ENCODE results near the gene SCYGR6. TPM values are rescaled to one million over a fixed set of nuclear protein-coding genes. Genes with fewer than 3 reads are reported as not detected.

The SCYGR6 gene
- total and polyA plus RNA-seq, 4 experiments from 2014 or later, result not detected

DNA sequence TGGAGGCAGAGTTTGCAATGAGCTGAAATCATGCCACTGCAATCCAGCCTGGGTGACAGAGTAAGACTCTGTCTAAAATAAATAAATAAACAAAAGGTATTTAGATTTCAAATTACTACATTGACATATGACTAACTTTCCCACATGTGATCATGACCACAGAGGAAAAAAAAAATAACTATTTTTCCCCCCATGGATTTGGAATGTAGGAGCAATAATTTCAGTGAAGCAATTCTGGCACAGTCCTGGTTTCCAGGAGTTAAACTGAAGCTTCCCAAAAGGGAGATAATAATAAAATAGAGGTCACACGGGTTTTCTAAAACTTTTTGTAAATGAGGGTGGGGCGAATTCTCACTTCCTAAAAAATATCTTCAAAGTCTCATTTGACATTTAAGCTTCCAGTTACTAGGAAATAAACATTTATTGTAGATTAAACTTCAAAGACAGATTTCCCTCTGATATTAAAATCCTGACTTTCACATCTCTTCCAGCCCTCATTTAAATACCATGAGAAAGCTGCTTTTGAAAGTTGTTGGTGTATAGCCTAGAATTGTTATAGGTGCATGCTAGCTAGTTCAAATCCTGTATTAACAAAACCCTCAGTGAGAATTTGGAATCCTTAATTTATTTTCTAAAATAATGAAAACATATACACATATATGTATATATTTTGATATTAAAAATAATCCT is 27.4 kb downstream of the SCYGR6 start:
- CTCF ChIA-PET (ENCODE audit: partially characterized antibody), result no interaction called here
- H3K9me3 ChIP-seq (ENCODE audit: control insufficient read depth in 1 of 2, low read length in 2 of 2), result no peaks in the 10 kb centered on the region

DNA sequence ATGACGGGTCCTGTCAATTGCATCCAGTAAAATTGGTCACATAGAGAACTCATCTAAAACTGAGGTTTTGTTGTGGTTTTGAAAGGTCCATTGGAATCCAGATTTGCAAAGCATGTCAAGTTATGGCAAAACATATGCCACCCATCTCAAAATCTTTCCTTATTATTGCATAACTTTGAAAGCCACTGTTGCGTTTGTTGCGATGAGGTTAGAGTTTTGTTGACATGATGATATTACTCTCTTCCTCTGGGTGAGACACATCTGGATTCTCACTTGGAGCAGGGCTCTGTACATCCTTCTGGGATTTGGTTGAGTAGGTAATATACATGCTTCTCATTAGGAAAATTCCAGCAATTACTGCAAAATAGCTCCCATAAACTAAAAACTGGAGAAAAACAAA is 37.4 kb downstream of the SCYGR6 start:
- Mint-ChIP-seq H3K36me3 (no peaks in the 10 kb centered on the region), H3K4me3 (no peak overlapping the region), H3K27ac (no peak overlapping the region), H3K4me1 (no peaks in the 10 kb centered on the region), H3K9me3 (peaks cover 0 to 2% (median 0%) of the 10 kb centered on the region in 8 donors), H3K27me3 (peaks cover 12 to 23% of the 10 kb centered on the region in 2 donors)
- CTCF ChIA-PET (ENCODE audit: partially characterized antibody), result no interaction called here
- H3K27ac ChIP-seq (ENCODE audit: low read depth, low read length), result no peak overlapping the region
- H3K4me1 ChIP-seq (ENCODE audit: insufficient read depth, low read length), result no peaks in the 10 kb centered on the region
- H3K4me3 ChIP-seq (ENCODE audit: low read length in 2 of 2), result no peak overlapping the region
- H3K27me3 ChIP-seq (ENCODE audit: insufficient read depth, low read length), result no peaks in the 10 kb centered on the region
- POLR2A ChIA-PET (ENCODE audit: partially characterized antibody), result no interaction called here
- intact Hi-C loops (cut with micrococcal nuclease), result no loop called here
- no peaks in the 10 kb centered on the region for H3K36me3 ChIP-seq (ENCODE audit: insufficient read depth, low read length)
- no peak for DNase-seq
- H3K9me3 ChIP-seq (ENCODE audit: control insufficient read depth in 1 of 2, low read length in 2 of 2), result no peaks in the 10 kb centered on the region

More for the DNA sequence above, 27.4 kb downstream of the SCYGR6 start:
- no peaks in the 10 kb centered on the region for H3K36me3 ChIP-seq (ENCODE audit: insufficient read depth, low read length)
- H3K27me3 ChIP-seq (ENCODE audit: insufficient read depth, low read length), result no peaks in the 10 kb centered on the region
- H3K27ac ChIP-seq (ENCODE audit: low read depth, low read length), result no peak overlapping the region
- no peak overlapping the region for H3K4me3 ChIP-seq (ENCODE audit: low read length in 2 of 2)
- Mint-ChIP-seq H3K27me3 (peaks cover 9 to 14% of the 10 kb centered on the region in 2 donors), H3K9me3 (no peaks in the 10 kb centered on the region), H3K36me3 (no peaks in the 10 kb centered on the region), H3K4me1 (no peaks in the 10 kb centered on the region), H3K27ac (no peak overlapping the region), H3K4me3 (no peak overlapping the region)
- intact Hi-C loops (cut with micrococcal nuclease), result no loop called here
- POLR2A ChIA-PET (ENCODE audit: partially characterized antibody), result no interaction called here
- no peak for DNase-seq
- no peaks in the 10 kb centered on the region for H3K4me1 ChIP-seq (ENCODE audit: insufficient read depth, low read length)

DNA sequence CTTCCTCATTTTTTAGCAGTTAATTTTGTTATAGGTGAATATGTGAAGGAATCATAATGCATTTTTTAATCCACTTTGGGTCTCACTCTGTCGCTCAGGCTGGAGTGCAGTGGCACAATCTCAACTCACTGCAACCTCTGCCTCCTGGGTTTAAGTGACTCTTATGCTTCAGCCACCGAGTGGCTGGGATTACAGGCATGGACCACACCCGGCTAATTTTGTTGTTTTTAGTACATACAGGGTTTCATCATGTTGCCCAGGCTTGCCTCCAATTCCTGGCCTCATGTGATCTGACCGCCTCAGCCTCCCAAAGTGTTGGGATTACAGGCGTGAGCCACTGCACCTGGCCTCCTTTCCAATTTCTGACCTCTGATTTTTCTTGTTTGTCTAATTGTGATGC is 40.3 kb downstream of the SCYGR6 start:
- H3K27me3 Mint-ChIP-seq, result peaks cover 5 to 13% of the 10 kb centered on the region in 2 donors
- no peak overlapping the region for H3K27ac Mint-ChIP-seq
- Histone ChIP-seq H3K4me3 (ENCODE audit: low read length in 2 of 2) (no peak overlapping the region), H3K4me1 (ENCODE audit: insufficient read depth, low read length) (no peaks in the 10 kb centered on the region), H3K36me3 (ENCODE audit: insufficient read depth, low read length) (no peaks in the 10 kb centered on the region), H3K27ac (ENCODE audit: low read depth, low read length) (no peak overlapping the region), H3K27me3 (ENCODE audit: insufficient read depth, low read length) (no peaks in the 10 kb centered on the region), H3K9me3 (ENCODE audit: control insufficient read depth in 1 of 2, low read length in 2 of 2) (no peaks in the 10 kb centered on the region)
- no peaks in the 10 kb centered on the region for H3K36me3 Mint-ChIP-seq
- no peak overlapping the region for H3K4me3 Mint-ChIP-seq
- POLR2A ChIA-PET (ENCODE audit: partially characterized antibody), result no interaction called here
- H3K9me3 Mint-ChIP-seq, result no peaks in the 10 kb centered on the region
- CTCF ChIA-PET (ENCODE audit: partially characterized antibody), result no interaction called here
- no peak for DNase-seq
- intact Hi-C loops (cut with micrococcal nuclease), result no loop called here
- no peaks in the 10 kb centered on the region for H3K4me1 Mint-ChIP-seq

DNA sequence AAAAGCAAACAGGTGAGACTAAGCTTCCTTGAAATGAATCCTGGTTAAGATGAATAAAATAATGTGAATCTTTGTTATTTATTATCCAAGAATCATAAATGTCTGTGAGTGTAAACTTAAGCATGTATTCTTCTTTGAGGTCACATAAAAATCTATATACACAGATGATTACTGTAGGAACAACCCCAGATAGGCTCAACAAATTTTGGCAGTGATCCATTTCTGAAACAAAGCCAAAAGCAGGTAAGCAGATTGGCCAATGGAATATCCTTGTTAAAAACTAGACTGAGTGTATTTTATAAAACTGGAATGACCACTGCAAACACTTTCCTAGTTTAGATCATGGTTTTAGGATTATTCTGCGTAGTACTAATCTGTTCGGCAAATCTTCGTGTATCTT is 46.6 kb downstream of the SCYGR6 start:
- Histone ChIP-seq H3K36me3 (ENCODE audit: insufficient read depth, low read length) (no peaks in the 10 kb centered on the region), H3K9me3 (ENCODE audit: control insufficient read depth in 1 of 2, low read length in 2 of 2) (no peaks in the 10 kb centered on the region), H3K4me1 (ENCODE audit: insufficient read depth, low read length) (no peaks in the 10 kb centered on the region), H3K4me3 (ENCODE audit: low read length in 2 of 2) (no peak overlapping the region), H3K27ac (ENCODE audit: low read depth, low read length) (no peak overlapping the region), H3K27me3 (ENCODE audit: insufficient read depth, low read length) (no peaks in the 10 kb centered on the region)
- no peak for DNase-seq
- Mint-ChIP-seq H3K4me3 (no peak overlapping the region), H3K9me3 (no peaks in the 10 kb centered on the region), H3K4me1 (no peaks in the 10 kb centered on the region), H3K27me3 (peaks cover 1 to 8% of the 10 kb centered on the region in 2 donors), H3K27ac (no peak overlapping the region), H3K36me3 (no peaks in the 10 kb centered on the region)
- intact Hi-C loops (cut with micrococcal nuclease), result no loop called here
- POLR2A ChIA-PET (ENCODE audit: partially characterized antibody), result no interaction called here
- CTCF ChIA-PET (ENCODE audit: partially characterized antibody), result no interaction called here

DNA sequence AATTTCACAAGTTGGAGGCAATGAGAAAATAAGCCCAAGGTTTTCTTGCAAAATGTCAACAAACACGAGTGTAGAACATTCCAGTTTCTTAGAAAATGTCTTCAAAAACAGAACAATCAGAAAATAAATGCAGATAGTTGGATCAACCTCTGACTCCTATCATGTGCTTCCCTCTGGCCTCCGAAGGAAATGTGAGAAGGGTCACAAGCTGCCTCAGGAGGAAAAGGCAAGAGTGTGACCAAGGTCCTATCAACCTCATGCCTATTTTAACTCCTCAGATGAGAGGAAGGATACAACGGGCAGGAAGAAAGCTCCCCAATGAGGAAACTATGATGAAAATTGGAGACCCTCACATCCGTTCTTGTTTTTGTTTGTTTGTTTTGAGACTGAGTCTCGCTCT is 50.1 kb downstream of the SCYGR6 start:
- H3K36me3 Mint-ChIP-seq, result no peaks in the 10 kb centered on the region

More for the DNA sequence above, 50.1 kb downstream of the SCYGR6 start:
- ChIA-PET POLR2A (ENCODE audit: partially characterized antibody) (no interaction called here), CTCF (ENCODE audit: partially characterized antibody) (no interaction called here)
- Histone ChIP-seq H3K4me3 (ENCODE audit: low read length in 2 of 2) (no peak overlapping the region), H3K27ac (ENCODE audit: low read depth, low read length) (no peak overlapping the region), H3K9me3 (ENCODE audit: control insufficient read depth in 1 of 2, low read length in 2 of 2) (no peaks in the 10 kb centered on the region), H3K4me1 (ENCODE audit: insufficient read depth, low read length) (no peaks in the 10 kb centered on the region), H3K27me3 (ENCODE audit: insufficient read depth, low read length) (no peaks in the 10 kb centered on the region), H3K36me3 (ENCODE audit: insufficient read depth, low read length) (no peaks in the 10 kb centered on the region)
- intact Hi-C loops (cut with micrococcal nuclease), result no loop called here
- no peak for DNase-seq
- Mint-ChIP-seq H3K27ac (no peak overlapping the region), H3K27me3 (peaks cover 1 to 11% of the 10 kb centered on the region in 2 donors), H3K4me3 (no peak overlapping the region), H3K9me3 (no peaks in the 10 kb centered on the region), H3K4me1 (no peaks in the 10 kb centered on the region)

Other genes starting within 250 kb of the SCYGR6 start
- not detected for gene SCYGR2, start 125.9 kb downstream of the SCYGR6 start, total RNA-seq
- not detected for gene SCYGR2, start 125.9 kb downstream of the SCYGR6 start, polyA plus RNA-seq
- gene SCYGR3, start 109.9 kb downstream of the SCYGR6 start, total RNA-seq, result not detected
- gene SCYGR3, start 109.9 kb downstream of the SCYGR6 start, polyA plus RNA-seq, result not detected
- gene SCYGR4, start 107.3 kb downstream of the SCYGR6 start, total RNA-seq, result not detected
- gene SCYGR4, start 107.3 kb downstream of the SCYGR6 start, polyA plus RNA-seq, result not detected
- gene SCYGR5, start 58.0 kb downstream of the SCYGR6 start, total RNA-seq, result not detected
- not detected for gene SCYGR5, start 58.0 kb downstream of the SCYGR6 start, polyA plus RNA-seq
- gene SLC19A3, start 6.7 kb downstream of the SCYGR6 start, total RNA-seq, result not detected
- gene SLC19A3, start 6.7 kb downstream of the SCYGR6 start, polyA plus RNA-seq, result not detected
- not detected for gene SCYGR7, start 3.6 kb upstream of the SCYGR6 start, total RNA-seq
- not detected for gene SCYGR7, start 3.6 kb upstream of the SCYGR6 start, polyA plus RNA-seq
- gene SCYGR8, start 21.1 kb upstream of the SCYGR6 start, total RNA-seq, result not detected
- not detected for gene SCYGR8, start 21.1 kb upstream of the SCYGR6 start, polyA plus RNA-seq
- 1 to 10 TPM; 2.6 to 3.2 TPM for gene CCL20, start 89.1 kb upstream of the SCYGR6 start, total RNA-seq
- gene CCL20, start 89.1 kb upstream of the SCYGR6 start, polyA plus RNA-seq, result 1 to 10 TPM; 1.5 to 1.6 TPM
- gene DAW1, start 146.9 kb upstream of the SCYGR6 start, total RNA-seq, result not detected
- not detected for gene DAW1, start 146.9 kb upstream of the SCYGR6 start, polyA plus RNA-seq